GM12873 (cell line): Measurements from ENCODE around the gene SLC26A8.

ENCODE experiments used
- CTCF ChIP-seq: IDR thresholded peaks from 2 replicates; pipeline ENCODE4 v1.5.1; 2012; ENCODE audit warnings: low read depth, mild to moderate bottlenecking, moderate library complexity, low read length, control low read depth; ENCODE audit not compliant: insufficient read depth; ENCODE audit errors: missing control alignments

Gene SLC26A8

GRCh38 chr6:36023996-36024795 lies at the start of gene SLC26A8:
TSS of gene SLC26A8 (minus strand) at chr6:36024641. CDS start at chr6:36019707, 4,934 bp downstream.
- no peak for TF ChIP-seq CTCF

GRCh38 chr6:36073587-36073986 lies 49.1 kb upstream of the SLC26A8 start:
- no peak for TF ChIP-seq CTCF

- no peak for TF ChIP-seq CTCF
Measured at GRCh38 chr6:36072681-36073080, 48.2 kb upstream of the SLC26A8 start.

GRCh38 chr6:36071714-36072113 lies 47.3 kb upstream of the SLC26A8 start:
- TF ChIP-seq CTCF: no peak

- TF ChIP-seq CTCF: no peak
Measured at GRCh38 chr6:36071281-36071680, 46.8 kb upstream of the SLC26A8 start.

- no peak for TF ChIP-seq CTCF
Measured at GRCh38 chr6:36070252-36070651, 45.8 kb upstream of the SLC26A8 start.

- no peak for TF ChIP-seq CTCF
Measured at GRCh38 chr6:36069573-36069972, 45.1 kb upstream of the SLC26A8 start.

- no peak for TF ChIP-seq CTCF
Measured at GRCh38 chr6:36068586-36068985, 44.1 kb upstream of the SLC26A8 start.
